Hypothalamus (tissue), 51 donors: Measurements from ENCODE around the gene KCNAB3.

Source experiments
- DNase-seq, 51 donors: peaks; one replicate each; lab custom pipeline; 2025; lab: John Stamatoyannopoulos, UW

KCNAB3 gene

DNA sequence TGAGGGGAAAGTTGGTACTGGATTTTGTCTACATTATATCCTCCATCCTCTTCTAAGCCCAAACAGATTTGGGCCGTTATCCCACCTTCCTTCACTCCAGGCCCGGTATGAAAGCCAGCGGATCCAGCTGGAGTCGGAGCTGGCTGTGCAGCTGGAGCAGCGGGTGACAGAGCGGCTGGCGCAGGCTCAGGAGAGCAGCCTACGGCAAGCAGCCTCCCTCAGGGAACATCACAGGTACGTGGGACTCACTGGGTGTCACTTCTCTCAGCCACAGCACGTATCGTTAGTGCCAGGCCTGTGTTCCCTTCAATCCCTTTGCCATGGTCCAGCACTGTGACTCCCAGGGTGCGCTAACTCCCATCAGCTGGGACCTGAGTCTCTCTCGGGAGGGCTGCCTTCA is 13.6 kb upstream of the KCNAB3 start:
- no peak for DNase-seq

DNA sequence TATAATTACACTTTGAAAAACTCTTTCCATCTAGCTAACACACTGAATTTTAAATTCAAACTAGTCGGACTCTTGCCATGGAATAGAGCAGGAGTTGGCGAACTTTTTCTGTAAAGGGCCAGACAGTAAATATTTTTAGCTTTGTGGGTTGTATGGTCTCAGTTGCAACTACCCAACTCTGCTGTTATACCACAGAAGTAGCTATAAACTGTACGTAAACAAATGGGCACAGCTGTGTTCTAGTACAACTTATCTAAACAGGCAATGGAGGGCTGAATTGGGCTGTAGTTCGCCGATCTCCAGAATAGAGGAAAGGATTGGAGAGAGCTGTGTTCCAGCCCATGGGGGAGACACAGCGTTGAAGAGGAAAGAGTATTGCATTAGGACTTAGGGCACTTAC is 11.1 kb upstream of the KCNAB3 start:
- DNase-seq = no peak

DNA sequence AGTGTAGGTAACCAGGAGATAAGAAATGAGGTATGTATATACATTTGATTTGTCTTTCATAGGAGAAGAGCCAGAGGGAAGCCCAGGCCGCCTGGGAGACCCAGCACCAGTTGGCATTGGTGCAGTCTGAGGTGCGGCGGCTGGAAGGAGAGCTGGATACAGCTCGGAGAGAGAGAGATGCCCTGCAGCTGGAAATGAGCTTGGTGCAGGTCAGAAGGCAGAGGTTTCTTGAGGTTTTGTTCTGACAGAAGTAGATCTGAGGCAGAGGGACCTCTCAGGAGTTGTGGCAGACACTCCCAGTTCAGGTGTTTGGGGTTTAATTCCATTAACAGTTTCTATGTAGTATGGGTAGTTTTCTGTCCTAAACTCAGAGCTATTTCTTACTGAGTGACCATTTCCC is 10.4 kb upstream of the KCNAB3 start:
- no peak for DNase-seq

GRCh38 chr17:7935859-7936258 is 6.2 kb upstream of the KCNAB3 start:
- DNase-seq = no peak

GRCh38 chr17:7932949-7933348 is 3.3 kb upstream of the KCNAB3 start:
- peak in 5 of 51 donors; percentile 4 to 46 (median 31) for DNase-seq

DNA sequence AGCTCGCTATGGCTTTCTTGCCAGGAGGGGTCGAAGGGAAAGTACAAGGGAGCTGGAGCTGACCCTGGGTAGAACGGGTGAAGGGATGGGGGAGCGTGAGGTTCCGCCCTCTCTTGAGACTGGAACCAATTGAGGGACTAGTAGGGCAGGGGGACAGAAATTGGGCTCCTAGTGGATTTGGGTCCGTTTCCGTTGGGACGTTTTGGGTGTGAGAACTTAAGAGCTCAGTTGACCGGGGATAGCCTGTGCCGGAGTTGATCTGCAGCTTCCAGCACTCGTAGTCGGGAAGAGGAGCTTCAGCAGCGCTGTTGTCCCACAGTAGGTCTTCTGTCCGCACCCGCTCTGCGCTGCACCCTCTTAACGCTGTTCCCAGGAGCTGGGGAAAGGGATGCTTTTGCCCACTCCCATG is 2.8 kb upstream of the KCNAB3 start:
- DNase-seq = peak in 11 of 51 donors; percentile 3 to 59 (median 29)

DNA sequence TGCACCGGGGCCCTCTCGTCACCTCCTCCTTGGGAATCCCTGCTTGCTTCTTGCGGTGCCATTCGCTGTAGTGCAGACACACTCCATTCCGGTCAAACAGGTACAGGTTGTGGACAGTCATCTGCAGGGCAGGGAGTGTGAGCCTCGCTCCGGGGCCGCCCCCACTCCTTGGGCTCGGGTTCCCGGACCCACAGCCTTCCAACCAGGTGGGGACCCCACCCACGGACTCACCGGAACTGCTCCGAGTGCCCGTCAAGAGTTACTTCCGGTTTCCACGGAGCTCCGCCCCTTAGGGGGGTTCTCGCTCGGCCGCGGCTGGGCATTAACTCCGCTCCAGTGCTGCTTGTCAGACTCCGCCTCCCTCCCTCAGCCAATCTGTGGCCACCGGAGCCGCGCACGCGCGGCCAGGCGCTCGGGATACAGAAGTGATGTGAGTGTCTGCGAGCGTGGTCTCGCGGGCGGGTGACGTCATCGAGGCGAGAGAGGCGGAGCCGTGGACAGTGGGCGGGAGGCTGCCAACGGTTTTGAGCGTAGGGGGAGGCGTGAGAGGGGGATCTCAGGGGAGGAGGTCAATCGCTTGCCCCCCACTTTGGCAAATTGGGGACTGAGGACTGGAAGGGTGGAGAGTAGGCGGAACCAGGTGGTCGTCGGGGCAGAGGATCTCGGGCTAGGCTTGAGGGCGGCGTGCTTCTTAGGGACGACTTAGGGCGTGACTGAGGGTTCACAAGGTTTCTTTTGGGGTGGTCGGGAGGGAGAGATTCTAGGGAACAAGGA is 2.2 kb upstream of the KCNAB3 start, which contains the start of the genes CNTROB and TRAPPC1:
Gene CNTROB, plus strand, starts transcription at position 498 of the 774 bp plus-strand sequence. CDS start 874 bp downstream, outside the sequence.
Gene TRAPPC1, minus strand, starts transcription at position 238 of the 774 bp plus-strand sequence. Its CDS starts 117 bp downstream, at position 121.
- DNase-seq = peak; percentile 86 to 100 (median 99)

- DNase-seq = no peak
Measured at GRCh38 chr17:7930841-7931631, 1.4 kb upstream of the KCNAB3 start.

DNA sequence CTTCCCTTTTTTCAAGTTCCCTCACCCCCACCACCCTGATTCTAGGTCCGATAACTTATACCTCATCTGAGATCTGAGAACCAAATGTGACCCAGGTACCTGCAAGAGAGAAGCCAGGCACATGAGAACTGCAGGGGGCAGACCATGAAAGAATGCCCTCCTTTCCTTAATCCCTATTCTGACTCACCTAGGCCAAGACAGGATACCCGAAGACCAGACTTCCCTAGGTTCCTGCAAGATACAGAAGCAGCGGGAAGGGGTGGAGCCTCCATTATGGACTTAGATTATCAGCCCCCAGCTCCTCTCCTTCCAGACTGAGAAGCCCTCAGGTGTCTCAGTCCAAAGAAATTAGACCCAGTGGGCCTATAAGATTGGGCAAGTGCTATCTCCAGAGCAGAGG is 2.1 kb downstream of the KCNAB3 start:
- DNase-seq = no peak

GRCh38 chr17:7922845-7923628 is 6.6 kb downstream of the KCNAB3 start:
- peak in 48 of 51 donors; percentile 14 to 85 (median 59) for DNase-seq

DNA sequence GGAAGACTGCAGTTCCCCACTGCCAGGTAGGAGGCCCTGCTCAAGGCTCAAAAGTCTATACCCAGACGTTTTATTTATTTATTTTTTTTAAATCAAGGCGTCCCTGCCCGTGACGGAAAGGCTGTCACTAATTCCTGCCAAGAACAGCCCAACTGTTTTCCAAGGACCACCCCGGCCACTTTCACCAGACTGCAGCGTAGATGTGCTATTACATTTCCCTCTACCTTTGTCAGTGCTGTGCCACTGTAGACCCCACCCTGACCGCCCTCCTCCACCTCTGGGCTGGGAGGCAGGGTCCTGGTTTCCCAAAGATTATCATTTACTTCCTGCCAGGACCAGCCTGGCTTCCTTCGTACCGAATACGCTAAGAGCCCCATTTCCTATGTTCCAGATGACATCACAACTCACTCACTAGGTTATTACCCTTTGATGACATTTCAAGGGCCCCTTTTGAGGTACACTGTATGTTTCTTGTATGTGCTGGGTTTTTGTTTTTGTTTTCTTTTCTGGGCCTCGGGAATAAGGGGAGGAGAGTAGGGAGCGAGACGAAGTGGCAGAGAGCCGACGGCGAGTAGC is 7.3 kb downstream of the KCNAB3 start:
- DNase-seq = peak in 1 of 51 donors; percentile 69

DNA sequence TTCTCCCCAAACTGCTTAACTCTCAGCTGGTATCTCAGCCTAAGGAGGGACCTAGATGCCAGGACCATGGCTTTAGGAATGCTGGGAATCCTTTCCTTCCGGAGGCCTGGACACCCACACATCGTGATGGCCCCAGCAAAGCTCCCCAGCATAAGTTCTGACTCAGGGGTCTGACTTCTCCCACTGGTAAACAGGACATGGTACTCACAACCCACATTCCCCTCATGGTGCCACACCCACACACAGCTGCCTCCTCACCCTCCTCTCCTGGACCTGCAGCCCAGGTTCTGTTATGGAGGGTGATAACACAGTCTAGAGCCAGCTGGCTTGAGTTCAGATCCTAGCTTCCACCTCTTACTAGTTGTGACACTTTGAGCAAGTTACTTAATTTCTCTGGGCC is 12.8 kb downstream of the KCNAB3 start:
- no peak for DNase-seq

- DNase-seq = peak in 2 of 51 donors; percentile 43 to 50
Measured at GRCh38 chr17:7916385-7916682, 13.3 kb downstream of the KCNAB3 start.

DNA sequence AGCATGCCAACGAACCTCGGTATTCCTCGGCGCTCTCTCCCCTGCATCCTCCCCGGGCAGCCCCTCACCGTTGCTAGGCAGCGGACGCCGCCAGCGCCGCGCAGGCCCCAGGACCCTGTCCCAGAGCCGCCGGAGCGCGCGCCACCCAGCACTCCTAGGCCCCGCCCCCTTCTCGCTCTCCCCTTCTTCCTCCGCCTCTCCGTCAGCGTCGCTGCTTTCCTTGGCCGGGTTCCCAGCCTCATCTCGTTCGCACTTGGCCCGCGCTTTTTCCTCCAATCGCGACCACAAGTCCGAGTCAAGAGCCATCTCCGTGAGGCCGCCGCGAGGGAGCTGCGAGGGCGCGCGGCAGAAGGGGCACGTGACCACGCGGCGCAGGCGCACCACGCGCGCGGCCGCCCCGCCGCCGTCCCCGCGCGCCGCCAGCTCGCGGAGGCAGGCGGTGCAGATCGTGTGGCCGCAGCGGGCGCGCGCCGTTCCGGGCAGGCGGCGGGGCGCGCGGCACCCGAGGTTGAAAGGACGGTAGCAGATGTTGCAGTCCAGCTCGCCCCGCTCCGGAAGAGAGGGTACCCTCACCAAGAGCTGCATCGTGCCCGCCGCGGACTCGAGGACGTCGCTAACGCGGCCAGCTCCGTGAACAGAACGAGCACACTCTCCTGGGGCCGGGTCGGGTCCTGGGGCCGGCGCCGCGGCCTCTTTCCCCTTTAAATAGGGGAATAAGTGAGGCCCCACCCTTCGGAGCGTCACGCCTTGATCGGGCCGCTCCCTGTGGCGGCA is 13.9 kb downstream of the KCNAB3 start, which contains the start of gene RNF227:
Gene RNF227, minus strand, starts transcription at position 679 of the 774 bp plus-strand sequence. Its CDS starts 94 bp downstream, at position 585.
- peak; percentile 43 to 92 (median 76) for DNase-seq

- DNase-seq = peak in 4 of 51 donors; percentile 45 to 75 (median 64)
Measured at GRCh38 chr17:7915179-7915610, 14.5 kb downstream of the KCNAB3 start.

- peak in 5 of 51 donors; percentile 1 to 33 (median 10) for DNase-seq
Measured at GRCh38 chr17:7912927-7913524, 16.6 kb downstream of the KCNAB3 start.

DNA sequence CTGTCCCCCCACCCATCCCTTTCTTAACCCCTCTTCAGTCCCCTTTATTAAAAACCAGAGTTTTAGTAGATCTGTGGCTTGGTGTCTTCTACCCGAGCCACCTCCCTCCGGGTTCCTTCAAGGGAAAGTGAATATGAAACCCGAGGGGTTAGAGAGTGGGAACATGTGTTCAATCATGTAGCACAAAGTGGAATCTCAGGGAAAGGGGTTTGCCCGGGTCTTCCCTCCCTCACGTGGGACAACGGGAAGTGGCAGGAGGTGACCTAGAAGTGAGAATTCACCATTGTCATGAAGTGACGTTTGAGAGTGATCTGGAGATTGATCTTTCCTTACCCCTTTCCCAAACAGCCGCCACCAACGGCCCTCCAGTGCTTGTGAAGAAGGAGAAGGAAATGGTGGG is 18.5 kb downstream of the KCNAB3 start:
- DNase-seq = no peak

DNA sequence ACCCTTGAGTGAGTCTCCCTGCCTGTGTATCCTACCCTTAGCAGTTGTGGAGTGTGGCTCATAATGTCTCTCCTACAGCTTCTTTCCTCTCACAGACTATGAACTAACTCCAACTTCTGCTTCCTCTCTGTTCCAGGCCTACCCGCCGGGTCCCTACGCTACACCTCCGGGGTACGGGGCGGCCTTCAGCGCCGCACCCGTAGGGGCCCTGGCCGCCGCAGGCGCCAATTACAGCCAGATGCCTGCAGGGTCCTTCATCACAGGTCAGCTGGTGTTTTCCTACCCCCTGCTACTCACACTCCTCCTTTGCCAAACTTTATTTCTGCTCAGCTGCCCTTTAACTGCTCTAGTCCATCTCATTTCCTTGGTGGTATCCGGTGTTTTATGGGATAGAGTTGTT is 18.9 kb downstream of the KCNAB3 start:
- DNase-seq = no peak

GRCh38 chr17:7910281-7910680 is 19.4 kb downstream of the KCNAB3 start:
- no peak for DNase-seq
